Fibroblast of pulmonary artery (primary cell): ENCODE measurements around the gene MYOF.

ENCODE experiments used
- DNase-seq: peaks from one replicate; pipeline ENCODE4 v3.0.0-alpha.2; 2010; ENCODE audit warnings: low read depth
- H3K4me3 ChIP-seq: replicated peaks from 2 replicates; pipeline ENCODE4 v1.5.1; 2011; ENCODE audit warnings: low read depth, mild to moderate bottlenecking, control low read depth, low read length, moderate library complexity
- CTCF ChIP-seq: IDR thresholded peaks from 2 replicates; pipeline ENCODE4 v1.5.1; 2011; ENCODE audit warnings: mild to moderate bottlenecking, control low read depth, low read length, inconsistent platforms; ENCODE audit errors: missing control alignments

The MYOF gene

GRCh38 chr10:93300288-93300917 is 181.7 kb downstream of the MYOF start:
- no peak for TF ChIP-seq CTCF
- H3K4me3 ChIP-seq, result no peak overlapping the region
- no peak for DNase-seq

DNA sequence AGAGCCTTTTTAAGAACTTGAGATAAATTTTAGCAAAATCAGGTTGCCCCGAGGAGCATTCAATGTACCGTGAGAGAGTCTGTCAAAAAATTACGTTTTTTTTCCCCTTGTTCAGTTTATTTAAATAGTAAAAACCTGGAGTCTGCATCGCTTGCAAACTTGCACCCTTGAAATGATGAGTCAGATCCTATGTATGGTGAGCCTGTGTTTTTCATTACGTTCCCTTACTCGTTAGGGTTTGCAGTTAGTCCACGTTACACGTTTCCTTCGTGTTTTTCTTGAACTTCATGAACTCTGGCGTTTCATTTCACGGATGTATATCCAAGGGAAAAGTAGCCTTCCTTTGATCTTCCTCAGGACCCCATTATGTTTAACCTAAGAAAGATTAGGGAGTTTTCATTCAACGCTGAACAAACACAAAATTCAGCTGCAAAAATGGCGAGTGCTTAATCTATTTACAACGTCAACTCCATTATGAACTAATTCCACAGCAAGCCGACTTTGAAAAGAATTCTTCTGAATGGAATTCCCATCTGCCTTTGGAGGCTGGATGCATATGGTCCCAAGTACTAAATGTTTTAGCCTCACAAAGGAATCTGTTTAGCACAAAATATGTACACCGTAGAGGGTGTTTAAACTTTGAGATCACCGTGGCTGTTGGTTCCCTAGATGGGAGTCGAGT is 182.4 kb downstream of the MYOF start:
- no peak for DNase-seq
- TF ChIP-seq CTCF, result no peak
- H3K4me3 ChIP-seq, result no peak overlapping the region

- TF ChIP-seq CTCF, result no peak
- no peak overlapping the region for H3K4me3 ChIP-seq
- DNase-seq, result no peak
Observed at GRCh38 chr10:93299195-93299594, 182.9 kb downstream of the MYOF start.

GRCh38 chr10:93296151-93296550 is 186.0 kb downstream of the MYOF start:
- DNase-seq, result no peak
- no peak overlapping the region for H3K4me3 ChIP-seq
- no peak for TF ChIP-seq CTCF

- DNase-seq, result no peak
- TF ChIP-seq CTCF, result no peak
Observed at GRCh38 chr10:93293999-93294398, 188.1 kb downstream of the MYOF start.

DNA sequence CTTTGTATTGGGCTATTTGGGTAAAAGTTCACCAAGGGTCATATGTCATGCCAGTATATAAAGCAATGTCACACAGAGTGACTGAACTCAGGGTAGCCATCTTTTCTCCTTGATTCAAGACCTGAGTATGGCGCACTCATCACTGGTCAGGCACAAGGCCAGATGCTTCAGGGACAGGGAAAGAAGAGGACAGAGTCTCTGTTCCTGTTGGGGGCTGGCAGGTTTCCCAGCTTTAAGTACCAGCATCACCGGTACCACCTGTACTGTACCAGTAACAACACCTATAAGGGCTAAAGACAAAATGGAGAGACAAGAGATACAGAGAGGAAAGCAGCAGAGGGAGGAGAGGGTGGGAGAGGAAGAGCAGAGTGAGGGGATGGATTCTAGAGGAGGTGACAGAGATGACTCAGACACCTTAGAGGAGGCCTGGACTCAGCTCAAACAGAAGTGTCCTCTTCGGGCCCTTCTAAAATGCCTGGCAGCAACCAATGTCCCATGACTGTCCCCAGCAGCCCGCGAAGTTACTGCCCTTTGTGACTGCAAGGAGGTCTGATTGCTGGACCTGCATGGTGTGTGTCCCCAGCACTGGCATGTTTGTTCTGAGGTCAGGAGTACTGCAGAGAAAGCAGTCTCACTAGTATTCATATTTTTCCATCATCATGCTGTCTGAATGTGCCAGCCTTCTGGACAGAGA is 191.3 kb downstream of the MYOF start:
- H3K4me3 ChIP-seq, result no peak overlapping the region
- TF ChIP-seq CTCF, result no peak
- DNase-seq, result no peak

More at GRCh38 chr10:93293999-93294398, 188.1 kb downstream of the MYOF start:
- H3K4me3 ChIP-seq, result no peak overlapping the region
